Raji (cell line): ENCODE measurements around the gene NCF2.

Source experiments
- POLR2A ChIP-seq: IDR thresholded peaks from 2 replicates; pipeline ENCODE4 v1.6.1; 2011; ENCODE audit warnings: low read depth, low read length, control low read depth; ENCODE audit not compliant: insufficient read depth

NCF2 gene

DNA sequence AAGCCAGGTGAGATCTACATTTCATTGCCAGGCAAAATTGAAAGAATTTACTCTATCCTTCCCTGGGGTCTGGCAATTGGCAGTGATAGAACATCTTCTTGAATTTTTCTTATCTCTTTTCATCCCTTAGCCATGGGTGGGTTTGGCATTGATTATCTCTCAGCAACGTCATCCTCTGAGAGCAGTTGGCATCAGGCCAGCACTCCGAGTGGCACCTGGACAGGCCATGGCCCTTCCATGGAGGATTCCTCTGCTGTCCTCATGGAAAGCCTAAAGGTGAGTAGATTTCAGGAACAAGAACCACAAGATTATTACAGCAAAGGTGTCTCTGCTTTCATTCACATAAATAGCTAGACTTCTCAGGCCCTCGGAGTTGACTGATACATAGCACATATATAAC is 39.3 kb downstream of the NCF2 start:
- TF ChIP-seq POLR2A = no peak

GRCh38 chr1:183548116-183548515 is 42.1 kb downstream of the NCF2 start:
- TF ChIP-seq POLR2A = no peak

DNA sequence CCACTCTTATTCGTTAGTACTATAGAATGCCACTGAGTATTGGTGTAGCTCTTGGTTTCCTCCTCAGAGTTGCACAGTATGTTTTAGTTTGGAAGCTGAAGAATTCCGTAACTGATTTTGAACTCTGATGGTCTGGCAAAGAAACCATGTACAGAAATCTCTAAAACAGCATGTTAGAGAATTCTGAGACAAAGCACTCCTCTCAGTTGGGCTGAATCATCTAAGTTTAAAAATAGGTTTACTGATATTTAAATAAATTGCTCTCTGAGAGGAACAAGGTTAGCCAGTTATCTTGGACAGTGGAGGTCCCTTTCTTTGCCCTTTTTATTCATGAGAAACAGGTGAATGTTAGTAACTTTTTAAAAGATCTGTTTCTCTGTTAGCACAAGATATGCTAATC is 43.8 kb downstream of the NCF2 start:
- no peak for TF ChIP-seq POLR2A

GRCh38 chr1:183544598-183545297 is 45.5 kb downstream of the NCF2 start:
- TF ChIP-seq POLR2A = no peak

GRCh38 chr1:183543619-183544204 is 46.5 kb downstream of the NCF2 start:
- TF ChIP-seq POLR2A = no peak

- no peak for TF ChIP-seq POLR2A
These were observed 52.9 kb downstream of the NCF2 start for GRCh38 chr1:183537405-183537804.

- no peak for TF ChIP-seq POLR2A
These were observed 56.6 kb downstream of the NCF2 start for GRCh38 chr1:183533617-183534174.

- no peak for TF ChIP-seq POLR2A
These were observed 61.7 kb downstream of the NCF2 start for GRCh38 chr1:183528577-183528976.

DNA sequence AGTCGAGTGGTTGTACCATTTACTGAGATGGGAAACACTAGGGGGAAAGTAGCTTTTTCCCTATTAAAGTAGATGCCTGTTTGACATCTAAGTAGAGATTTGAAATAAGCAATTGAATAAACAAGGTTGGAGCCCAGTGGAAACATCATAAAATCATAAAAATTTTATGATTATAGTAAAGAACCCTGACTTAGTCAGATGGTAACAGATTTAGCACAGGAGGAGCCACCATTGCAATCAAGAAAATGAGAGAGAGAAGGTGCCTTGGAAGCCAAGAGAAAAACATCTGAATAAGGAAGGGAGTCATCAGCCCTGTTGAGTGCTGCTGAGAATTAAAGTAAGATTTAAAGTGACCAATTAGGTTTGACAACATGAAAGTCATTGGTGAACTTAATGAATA is 68.2 kb downstream of the NCF2 start:
- no peak for TF ChIP-seq POLR2A

DNA sequence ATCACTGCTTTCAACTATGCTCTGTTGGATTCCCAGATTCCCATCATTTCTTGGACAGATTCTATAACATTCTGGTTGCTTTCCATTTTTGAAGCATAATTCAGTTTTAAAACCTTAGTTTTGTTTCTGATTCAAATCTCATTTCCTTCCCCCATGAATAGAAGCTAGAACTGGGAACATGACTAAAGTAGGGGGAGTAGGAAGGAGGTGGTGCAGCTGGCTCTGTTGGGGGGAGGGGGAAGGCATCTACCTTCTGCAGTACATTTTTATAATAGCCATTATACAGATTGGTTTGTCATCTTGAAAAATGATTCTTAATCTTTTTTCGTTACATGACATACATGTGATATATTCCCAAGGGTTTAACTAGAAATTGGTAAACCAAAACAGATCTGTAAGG is 69.9 kb downstream of the NCF2 start:
- no peak for TF ChIP-seq POLR2A

GRCh38 chr1:183517401-183517800 is 72.9 kb downstream of the NCF2 start:
- no peak for TF ChIP-seq POLR2A

GRCh38 chr1:183516725-183517124 is 73.5 kb downstream of the NCF2 start:
- no peak for TF ChIP-seq POLR2A

GRCh38 chr1:183515002-183515689 is 75.1 kb downstream of the NCF2 start:
- no peak for TF ChIP-seq POLR2A

- TF ChIP-seq POLR2A = no peak
These were observed 76.0 kb downstream of the NCF2 start for GRCh38 chr1:183514235-183514634.

DNA sequence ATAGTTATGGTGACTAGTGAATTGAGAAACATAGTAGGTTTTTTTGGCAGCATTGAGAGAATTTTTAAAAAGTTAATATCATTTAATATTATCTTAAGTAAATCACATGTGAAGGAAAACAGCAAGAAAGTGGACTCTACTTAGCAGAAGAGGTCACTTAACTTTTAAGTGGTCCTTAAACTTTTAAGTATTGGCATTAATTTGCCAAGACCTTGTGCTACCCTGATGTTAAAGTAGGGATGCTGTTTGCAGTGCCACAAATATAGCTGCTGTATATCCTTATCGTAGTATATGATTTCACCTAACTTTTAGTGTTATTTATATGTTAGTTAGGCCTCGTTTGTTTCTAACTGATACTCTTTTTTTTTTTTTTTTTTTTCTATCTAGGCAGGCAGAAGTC is 77.8 kb downstream of the NCF2 start:
- no peak for TF ChIP-seq POLR2A

GRCh38 chr1:183508694-183509093 is 81.6 kb downstream of the NCF2 start:
- TF ChIP-seq POLR2A = no peak
